Prostate gland (tissue), 2 donors: Measurements from ENCODE around the gene OAS3. TPM values are rescaled to one million over a fixed set of nuclear protein-coding genes. Genes with fewer than 3 reads are reported as not detected.

Source experiments
- DNase-seq: peaks from one replicate; pipeline ENCODE4 v3.0.0-alpha.2; 2019; ENCODE audit warnings: low spot score
- H3K27ac ChIP-seq, 2 donors: fragments of 200-600 bp; sonication (generic); 2 replicates each; pipeline ENCODE4 v1.5.1; 2017 to 2019
- H3K27me3 ChIP-seq: fragments of 200-600 bp; sonication (generic); replicated peaks from 2 replicates; pipeline ENCODE4 v1.5.1; 2019; ENCODE audit not compliant: insufficient read depth
- H3K36me3 ChIP-seq, 2 donors: fragments of 200-600 bp; sonication (generic); 1 replicate in 1 of 2; 2 replicates in 1 of 2; pipeline versions ENCODE4 v1.5.1 to v1.8.1; 2017 to 2019
- H3K4me1 ChIP-seq: fragments of 200-600 bp; sonication (generic); replicated peaks from 2 replicates; pipeline ENCODE4 v1.5.1; 2019
- H3K4me3 ChIP-seq, 2 donors: fragments of 200-600 bp; sonication (generic); 2 replicates each; pipeline ENCODE4 v1.5.1; 2017 to 2019
- H3K9me3 ChIP-seq: fragments of 200-600 bp; sonication (generic); 2 replicates; pipeline ENCODE4 v1.5.1; 2017
- CTCF ChIP-seq, 4 experiments: fragments of 200-600 bp in 2 of 4; fragments of 450-650 bp in 2 of 4; sonication (generic) in 2 of 4; IDR thresholded peaks; 1 replicate in 3 of 4; 2 replicates in 1 of 4; pipeline ENCODE4 v1.5.1; 2016 to 2019; ENCODE audit warnings: antibody characterized with exemption in 4 of 4, mild to moderate bottlenecking in 2 of 4, moderate library complexity in 2 of 4
- POLR2A ChIP-seq: fragments of 450-650 bp; IDR thresholded peaks from one replicate; pipeline ENCODE4 v1.6.1; 2016; ENCODE audit warnings: antibody characterized with exemption, mild to moderate bottlenecking
- POLR2AphosphoS5 ChIP-seq: sonication (generic); formaldehyde crosslinking; IDR thresholded peaks from one replicate; pipeline ENCODE4 v1.6.1; 2017; ENCODE audit warnings: antibody characterized with exemption
- WGBS: methylation state at CpG from one replicate; pipeline ENCODE4 v1.1.5; 2018; 5-methylcytosine and 5-hydroxymethylcytosine counted together
- intact Hi-C: fragments of 100-400 bp; cut with DNase I; formaldehyde crosslinking; loops from one replicate; pipeline ENCODE4 v1.14.2; 2022
- total RNA-seq, 2 donors: library from RNA; depleted of rRNA; stranded (reverse); fragments of >200 nt; gene quantifications; one replicate each; pipeline ENCODE4 v1.1.0, GENCODE V29; 2016

The OAS3 gene
- total RNA-seq, 2 donors from 2014 or later: 8.7 to 11.2 TPM

- TF ChIP-seq POLR2AphosphoS5: no peak
- no peak for TF ChIP-seq CTCF (IDR thresholded peaks at IDR 0.05)
- no peak for TF ChIP-seq POLR2A
- no peaks in the 10 kb centered on the region for H3K27me3 ChIP-seq
- no peak for DNase-seq
- no peaks in the 10 kb centered on the region for H3K4me1 ChIP-seq
- H3K36me3 ChIP-seq: no peaks in the 10 kb centered on the region
- no peak overlapping the region for H3K4me3 ChIP-seq
- intact Hi-C loops: no loop called here
- no peak overlapping the region for H3K27ac ChIP-seq
- no peaks in the 10 kb centered on the region for H3K9me3 ChIP-seq
Observed at GRCh38 chr12:112894128-112894527, 44.1 kb upstream of the OAS3 start.

- H3K4me3 ChIP-seq: no peak overlapping the region
- no peaks in the 10 kb centered on the region for H3K27me3 ChIP-seq
- TF ChIP-seq POLR2A (no peak), POLR2AphosphoS5 (no peak), CTCF (IDR thresholded peaks at IDR 0.05) (no peak)
- no peaks in the 10 kb centered on the region for H3K4me1 ChIP-seq
- no peak for DNase-seq
- intact Hi-C loops: no loop called here
- 89% methylated on average over 6 of the region's 6 CpGs for WGBS
- no peaks in the 10 kb centered on the region for H3K36me3 ChIP-seq
- H3K27ac ChIP-seq: no peak overlapping the region
- H3K9me3 ChIP-seq: no peaks in the 10 kb centered on the region
Observed at GRCh38 chr12:112898380-112898779, 39.9 kb upstream of the OAS3 start.

GRCh38 chr12:112900298-112901145, 37.8 kb upstream of the OAS3 start:
- Histone ChIP-seq H3K4me1 (no peaks in the 10 kb centered on the region), H3K36me3 (no peaks in the 10 kb centered on the region), H3K27me3 (no peaks in the 10 kb centered on the region), H3K9me3 (no peaks in the 10 kb centered on the region), H3K27ac (no peak overlapping the region), H3K4me3 (no peak overlapping the region)
- TF ChIP-seq POLR2A (no peak), POLR2AphosphoS5 (no peak), CTCF (IDR thresholded peaks at IDR 0.05) (peak in 3 of 4 experiments; percentile 55 to 73 (median 69))
- intact Hi-C loops: loop anchor here (10.0 kb wide), 1 partner anchor 124 kb away; no protein-coding TSS in a partner anchor
- DNase-seq: peak; percentile 30
- 66% methylated on average over 11 of the region's 11 CpGs for WGBS

GRCh38 chr12:112901271-112901670, 37.0 kb upstream of the OAS3 start:
- intact Hi-C loops: loop anchor here (10.0 kb wide), 1 partner anchor 124 kb away; no protein-coding TSS in a partner anchor
- Histone ChIP-seq H3K4me1 (no peaks in the 10 kb centered on the region), H3K9me3 (no peaks in the 10 kb centered on the region), H3K27me3 (no peaks in the 10 kb centered on the region), H3K4me3 (no peak overlapping the region), H3K27ac (no peak overlapping the region), H3K36me3 (no peaks in the 10 kb centered on the region)
- DNase-seq: no peak
- 91% methylated on average over 2 of the region's 2 CpGs for WGBS
- TF ChIP-seq POLR2A (no peak), CTCF (IDR thresholded peaks at IDR 0.05) (no peak), POLR2AphosphoS5 (no peak)

GRCh38 chr12:112904571-112904970, 33.7 kb upstream of the OAS3 start:
- H3K9me3 ChIP-seq: no peaks in the 10 kb centered on the region
- H3K36me3 ChIP-seq: no peaks in the 10 kb centered on the region
- H3K4me3 ChIP-seq: no peak overlapping the region
- intact Hi-C loops: loop anchor here (10.0 kb wide), 1 partner anchor 120 kb away; no protein-coding TSS in a partner anchor
- no peak overlapping the region for H3K27ac ChIP-seq
- no peaks in the 10 kb centered on the region for H3K27me3 ChIP-seq
- TF ChIP-seq CTCF (IDR thresholded peaks at IDR 0.05): no peak
- no peak for TF ChIP-seq POLR2A
- TF ChIP-seq POLR2AphosphoS5: no peak
- DNase-seq: no peak
- no peaks in the 10 kb centered on the region for H3K4me1 ChIP-seq
